Measurements from ENCODE around the gene NUP98.

DNA sequence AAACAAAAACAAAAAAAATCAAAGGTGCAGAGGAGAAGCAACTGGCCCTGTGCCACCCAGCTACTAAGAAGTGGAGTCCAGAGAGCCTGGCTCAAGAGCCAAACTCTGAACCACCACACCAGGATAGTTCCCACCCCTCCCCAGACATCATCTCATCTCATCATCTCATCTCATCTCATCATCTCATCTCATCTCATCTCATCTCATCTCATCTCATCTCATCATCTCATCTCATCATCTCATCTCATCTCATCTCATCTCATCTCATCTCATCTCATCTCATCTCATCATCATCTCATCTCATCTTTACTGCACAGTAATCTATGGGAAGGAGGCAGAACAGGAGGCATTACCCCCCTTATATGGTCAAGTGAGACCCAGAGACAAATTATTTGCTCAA is 134.5 kb downstream of the NUP98 start:
- TF ChIP-seq NR2F2 (IDR thresholded peaks at IDR 0.05) = no peak
- TF ChIP-seq, protein P1, sequence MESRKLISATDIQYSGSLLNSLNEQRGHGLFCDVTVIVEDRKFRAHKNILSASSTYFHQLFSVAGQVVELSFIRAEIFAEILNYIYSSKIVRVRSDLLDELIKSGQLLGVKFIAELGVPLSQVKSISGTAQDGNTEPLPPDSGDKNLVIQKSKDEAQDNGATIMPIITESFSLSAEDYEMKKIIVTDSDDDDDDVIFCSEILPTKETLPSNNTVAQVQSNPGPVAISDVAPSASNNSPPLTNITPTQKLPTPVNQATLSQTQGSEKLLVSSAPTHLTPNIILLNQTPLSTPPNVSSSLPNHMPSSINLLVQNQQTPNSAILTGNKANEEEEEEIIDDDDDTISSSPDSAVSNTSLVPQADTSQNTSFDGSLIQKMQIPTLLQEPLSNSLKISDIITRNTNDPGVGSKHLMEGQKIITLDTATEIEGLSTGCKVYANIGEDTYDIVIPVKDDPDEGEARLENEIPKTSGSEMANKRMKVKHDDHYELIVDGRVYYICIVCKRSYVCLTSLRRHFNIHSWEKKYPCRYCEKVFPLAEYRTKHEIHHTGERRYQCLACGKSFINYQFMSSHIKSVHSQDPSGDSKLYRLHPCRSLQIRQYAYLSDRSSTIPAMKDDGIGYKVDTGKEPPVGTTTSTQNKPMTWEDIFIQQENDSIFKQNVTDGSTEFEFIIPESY (IDR thresholded peaks at IDR 0.05) = no peak
- TF ChIP-seq, protein P2, sequence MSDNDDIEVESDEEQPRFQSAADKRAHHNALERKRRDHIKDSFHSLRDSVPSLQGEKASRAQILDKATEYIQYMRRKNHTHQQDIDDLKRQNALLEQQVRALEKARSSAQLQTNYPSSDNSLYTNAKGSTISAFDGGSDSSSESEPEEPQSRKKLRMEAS (IDR thresholded peaks at IDR 0.05) = no peak
